Neutrophil (primary cell): ENCODE data around the gene ZNRD2.

ENCODE experiments used
- H3K27ac ChIP-seq: fragments of 200-600 bp; sonication (generic); 2 replicates; pipeline ENCODE4 v1.5.1; 2016; ENCODE audit warnings: mild to moderate bottlenecking, moderate library complexity
- H3K27me3 ChIP-seq: fragments of 200-600 bp; sonication (generic); 2 replicates; pipeline ENCODE4 v1.6.0; 2016; ENCODE audit warnings: mild to moderate bottlenecking
- H3K36me3 ChIP-seq: fragments of 200-600 bp; sonication (generic); 2 replicates; pipeline ENCODE4 v1.5.1; 2017
- H3K4me1 ChIP-seq, 2 experiments: fragments of 200-600 bp in 1 of 2; sonication (generic) in 1 of 2; 1 replicate in 1 of 2; 2 replicates in 1 of 2; pipeline versions ENCODE4 v1.5.1 to v1.6.1; 2013 to 2016; ENCODE audit warnings: low read depth in 1 of 2, low read length in 1 of 2, mild to moderate bottlenecking in 1 of 2, moderate library complexity in 1 of 2; ENCODE audit not compliant: control insufficient read depth in 1 of 2, insufficient read depth in 1 of 2
- H3K4me3 ChIP-seq, 2 experiments: fragments of 200-600 bp in 1 of 2; sonication (generic) in 1 of 2; 1 replicate in 1 of 2; 2 replicates in 1 of 2; pipeline ENCODE4 v1.5.1; 2013 to 2016; ENCODE audit warnings: low read depth in 1 of 2, low read length in 1 of 2, mild to moderate bottlenecking in 1 of 2, moderate library complexity in 1 of 2
- H3K9me3 ChIP-seq: fragments of 200-600 bp; sonication (generic); 2 replicates; pipeline ENCODE4 v1.5.1; 2016
- TF ChIP-seq, protein P1 (sequence below): fragments of 200-600 bp; sonication (generic); IDR thresholded peaks from 2 replicates; pipeline ENCODE4 v1.5.1; 2016; ENCODE audit warnings: antibody characterized with exemption

Gene ZNRD2

DNA sequence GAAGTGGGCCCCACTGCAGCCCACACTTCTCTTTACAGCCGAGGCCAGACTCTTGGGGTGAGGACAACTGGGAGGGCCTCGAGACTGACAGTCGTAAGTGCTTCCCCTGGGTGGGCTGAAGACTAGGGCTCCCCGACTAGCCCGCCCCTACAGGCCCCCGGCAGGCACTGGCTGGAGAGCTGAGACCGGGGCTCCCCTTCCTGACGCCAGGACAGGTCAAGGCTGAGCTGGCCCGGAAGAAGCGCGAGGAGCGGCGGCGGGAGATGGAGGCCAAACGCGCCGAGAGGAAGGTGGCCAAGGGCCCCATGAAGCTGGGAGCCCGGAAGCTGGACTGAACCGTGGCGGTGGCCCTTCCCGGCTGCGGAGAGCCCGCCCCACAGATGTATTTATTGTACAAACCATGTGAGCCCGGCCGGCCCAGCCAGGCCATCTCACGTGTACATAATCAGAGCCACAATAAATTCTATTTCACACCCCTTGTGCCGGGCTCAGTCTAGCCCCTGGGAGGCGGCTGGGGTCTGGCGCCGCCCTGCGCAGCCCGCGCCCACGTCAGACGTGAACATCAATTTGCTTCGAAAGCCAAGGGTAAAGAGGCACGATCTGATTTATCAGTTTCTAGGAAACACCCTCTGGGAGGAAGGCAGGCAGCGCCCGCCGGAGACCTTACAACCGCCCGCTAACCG is 31.9 kb upstream of the ZNRD2 start:
- peaks cover 49% of the 10 kb centered on the region for H3K36me3 ChIP-seq
- H3K9me3 ChIP-seq = no peaks in the 10 kb centered on the region
- TF ChIP-seq, protein P1, sequence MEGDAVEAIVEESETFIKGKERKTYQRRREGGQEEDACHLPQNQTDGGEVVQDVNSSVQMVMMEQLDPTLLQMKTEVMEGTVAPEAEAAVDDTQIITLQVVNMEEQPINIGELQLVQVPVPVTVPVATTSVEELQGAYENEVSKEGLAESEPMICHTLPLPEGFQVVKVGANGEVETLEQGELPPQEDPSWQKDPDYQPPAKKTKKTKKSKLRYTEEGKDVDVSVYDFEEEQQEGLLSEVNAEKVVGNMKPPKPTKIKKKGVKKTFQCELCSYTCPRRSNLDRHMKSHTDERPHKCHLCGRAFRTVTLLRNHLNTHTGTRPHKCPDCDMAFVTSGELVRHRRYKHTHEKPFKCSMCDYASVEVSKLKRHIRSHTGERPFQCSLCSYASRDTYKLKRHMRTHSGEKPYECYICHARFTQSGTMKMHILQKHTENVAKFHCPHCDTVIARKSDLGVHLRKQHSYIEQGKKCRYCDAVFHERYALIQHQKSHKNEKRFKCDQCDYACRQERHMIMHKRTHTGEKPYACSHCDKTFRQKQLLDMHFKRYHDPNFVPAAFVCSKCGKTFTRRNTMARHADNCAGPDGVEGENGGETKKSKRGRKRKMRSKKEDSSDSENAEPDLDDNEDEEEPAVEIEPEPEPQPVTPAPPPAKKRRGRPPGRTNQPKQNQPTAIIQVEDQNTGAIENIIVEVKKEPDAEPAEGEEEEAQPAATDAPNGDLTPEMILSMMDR = no peak

DNA sequence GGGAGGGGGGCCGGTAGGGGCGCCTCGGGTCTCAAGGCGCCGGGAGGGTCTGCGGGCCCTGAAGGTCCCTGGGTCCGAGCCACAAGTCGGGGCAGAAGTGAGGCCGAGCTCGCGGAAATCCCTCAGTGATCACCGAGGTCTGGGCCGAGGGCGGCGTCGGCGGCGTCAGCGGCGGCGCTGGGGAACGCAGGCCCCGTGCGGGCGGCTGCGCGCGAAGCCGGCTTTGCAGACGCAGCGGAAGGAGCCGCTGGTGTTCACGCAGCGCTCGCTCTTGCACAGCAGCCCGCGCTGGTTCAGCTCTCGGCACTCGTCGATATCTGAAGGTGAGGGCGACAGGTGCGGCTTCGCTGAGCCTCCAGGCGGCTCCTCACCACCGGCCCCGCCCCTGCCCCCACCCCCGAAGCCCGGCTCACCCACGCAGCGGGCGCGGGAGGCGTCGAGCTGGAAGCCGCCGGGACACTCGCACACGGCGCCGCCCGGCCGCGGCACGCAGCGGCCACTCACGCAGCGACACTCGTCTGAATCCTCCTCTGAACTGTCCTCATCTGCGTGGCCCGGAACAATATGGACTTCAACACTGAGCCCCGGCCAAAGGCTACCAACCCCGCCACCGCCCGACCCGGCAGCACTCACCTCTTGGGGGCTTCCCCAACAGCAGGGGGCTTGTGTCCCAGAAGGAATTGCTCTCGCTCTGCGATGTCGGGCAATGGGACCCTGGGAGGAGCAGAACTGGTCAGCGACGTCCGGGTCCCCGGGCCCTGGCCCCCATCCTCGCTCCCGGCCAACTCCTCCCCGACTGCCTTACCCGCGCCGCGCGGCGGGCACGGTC is 31.1 kb upstream of the ZNRD2 start:
- TF ChIP-seq, protein P1 = no peak
- Histone ChIP-seq H3K27ac (no peak overlapping the region), H3K36me3 (peaks cover 43% of the 10 kb centered on the region), H3K4me1 (peaks cover 19 to 22% of the 10 kb centered on the region in 2 experiments), H3K4me3 (no peak overlapping the region), H3K27me3 (peaks cover 6% of the 10 kb centered on the region), H3K9me3 (no peaks in the 10 kb centered on the region)

More for the DNA sequence above, 31.9 kb upstream of the ZNRD2 start:
- peaks cover 19 to 22% of the 10 kb centered on the region in 2 experiments for H3K4me1 ChIP-seq
- peaks cover 5% of the 10 kb centered on the region for H3K27me3 ChIP-seq
- H3K4me3 ChIP-seq = no peak overlapping the region
- H3K27ac ChIP-seq = no peak overlapping the region

DNA sequence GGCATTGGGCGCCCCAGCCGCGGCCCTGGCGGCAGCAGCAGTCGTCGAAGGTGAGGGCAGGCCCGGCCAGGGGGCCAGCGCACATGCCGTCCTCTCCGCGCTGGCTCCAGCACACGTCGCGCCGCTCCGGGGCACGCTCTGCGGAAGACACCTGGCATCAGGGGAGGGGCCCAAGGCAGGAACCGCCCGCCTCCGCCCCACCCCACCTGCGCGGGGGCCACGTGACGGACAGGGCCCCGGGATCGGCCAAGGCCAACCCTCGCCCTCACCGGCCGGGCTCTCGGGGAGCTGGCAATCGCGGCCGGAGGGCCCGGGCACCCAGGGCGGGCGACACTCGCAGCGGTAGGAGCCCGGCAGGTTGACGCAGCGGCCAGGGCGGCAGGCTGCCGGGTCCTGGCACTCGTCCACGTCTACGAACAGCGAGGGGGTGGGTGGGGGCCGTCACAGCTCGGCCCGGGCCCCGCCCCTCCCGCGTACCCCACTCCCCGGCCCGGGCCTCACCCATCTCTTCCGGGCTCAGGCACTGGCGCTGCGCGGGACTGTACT is 30.5 kb upstream of the ZNRD2 start:
- TF ChIP-seq, protein P1 = no peak
- Histone ChIP-seq H3K9me3 (no peaks in the 10 kb centered on the region), H3K4me1 (peaks cover 19 to 22% of the 10 kb centered on the region in 2 experiments), H3K27me3 (peaks cover 13% of the 10 kb centered on the region), H3K4me3 (peak overlapping the region; percentile 68 to 90), H3K27ac (peak overlapping the region; percentile 72), H3K36me3 (peaks cover 41% of the 10 kb centered on the region)

DNA sequence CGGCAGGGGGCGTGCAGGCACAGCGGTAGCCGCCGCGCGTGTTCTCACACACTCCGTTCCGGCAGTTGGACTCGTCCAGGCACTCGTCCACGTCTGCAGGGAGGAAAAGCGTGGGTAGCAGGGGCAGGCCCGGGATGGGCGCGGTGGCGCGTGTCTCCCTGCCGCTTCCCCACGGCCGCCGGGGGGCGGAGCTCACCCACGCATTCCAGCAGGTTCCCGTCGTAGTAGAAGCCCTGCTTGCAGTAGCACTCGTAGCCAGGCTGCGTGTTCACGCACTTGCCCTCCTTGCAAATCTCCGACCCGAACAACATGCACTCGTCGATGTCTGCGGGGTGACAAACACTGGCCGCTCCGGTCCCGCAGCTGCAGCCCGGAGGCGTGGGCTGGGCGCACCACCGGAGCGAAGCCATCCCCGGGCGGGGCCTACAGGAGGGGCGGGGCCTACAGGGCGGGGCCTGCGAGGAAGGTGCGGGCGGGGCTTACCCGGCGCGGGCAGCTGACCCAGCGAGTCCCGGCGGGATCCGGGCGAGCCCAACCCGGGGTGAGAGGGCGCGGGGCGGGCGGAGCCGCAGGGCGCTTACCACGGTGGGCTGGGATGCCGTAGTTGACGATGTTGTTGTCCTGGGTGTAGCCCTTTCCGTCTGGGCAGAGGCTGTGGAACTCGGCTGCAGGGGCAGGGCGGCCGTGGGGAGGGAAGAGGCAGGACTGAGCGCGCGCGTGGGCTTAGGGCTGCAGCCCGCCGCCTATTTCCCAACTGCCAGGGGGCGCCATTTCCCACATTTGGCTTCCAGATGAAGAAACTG is 29.8 kb upstream of the ZNRD2 start:
- Histone ChIP-seq H3K36me3 (peaks cover 34% of the 10 kb centered on the region), H3K27ac (peak overlapping the region; percentile 72)
- TF ChIP-seq, protein P1 = peak; percentile 75

More for the DNA sequence above, 29.8 kb upstream of the ZNRD2 start:
- H3K27me3 ChIP-seq = peaks cover 20% of the 10 kb centered on the region
- no peaks in the 10 kb centered on the region for H3K9me3 ChIP-seq
- H3K4me1 ChIP-seq = peaks cover 20 to 22% of the 10 kb centered on the region in 2 experiments
- peak overlapping the region; percentile 68 to 90 for H3K4me3 ChIP-seq
